Sciatic nerve (tissue), 2 donors: Measurements from ENCODE around the gene OR10H5. TPM values are rescaled to one million over a fixed set of nuclear protein-coding genes. Genes with fewer than 3 reads are reported as not detected.
A peak's percentile ranks its signal among the peaks of the same experiment; 100 is the strongest.
"Not testable (repeated sequence)": the region's sequence is repeated elsewhere in the genome, so short reads cannot be mapped to it uniquely, and the experiment has no call there.

Source experiments
- ATAC-seq: fragments of 200-7000 bp; cut with Tn5 transposase; one replicate; pipeline ENCODE4 v1.9.1; 2020; ENCODE audit warnings: mild to moderate bottlenecking, moderate library complexity
- DNase-seq: peaks from one replicate; pipeline ENCODE4 v3.0.0-alpha.2; 2020; ENCODE audit warnings: low spot score
- intact Hi-C: fragments of 100-400 bp; cut with DNase I; formaldehyde crosslinking; loops from one replicate; pipeline ENCODE4 v1.14.2; 2022
- total RNA-seq: library from RNA; stranded (reverse); fragmentation: NEBNext Ultra II Directional; extraction: Animal tissue kit (Norgen Biotek cat#: 25700); gene quantifications from one replicate; pipeline ENCODE4 v1.2.1, GENCODE V29; 2021
- donor health status: DM: no; HTN: no; CAD: no.
- donor health status: DM: no; HTN: no; CAD: no.

The OR10H5 gene
- total RNA-seq, 1 donor from 2014 or later: not detected

- ATAC-seq, DNase-seq, intact Hi-C loops: not testable (repeated sequence)
These were observed 6.8 kb downstream of the OR10H5 start for GRCh38 chr19:15794279-15794678.

GRCh38 chr19:15810335-15810734, 22.9 kb downstream of the OR10H5 start:
- intact Hi-C loops: no loop called here
- DNase-seq: no peak
- peak; percentile 53 for ATAC-seq

GRCh38 chr19:15811476-15811875, 24.0 kb downstream of the OR10H5 start:
- intact Hi-C loops: no loop called here
- no peak for ATAC-seq
- DNase-seq: no peak

GRCh38 chr19:15812060-15812722, 24.7 kb downstream of the OR10H5 start:
- intact Hi-C loops: no loop called here

GRCh38 chr19:15813916-15814315, 26.5 kb downstream of the OR10H5 start:
- intact Hi-C loops: no loop called here
- ATAC-seq (no peak), DNase-seq (no peak)

More at GRCh38 chr19:15812060-15812722, 24.7 kb downstream of the OR10H5 start:
- DNase-seq (no peak), ATAC-seq (no peak)

- DNase-seq (no peak), ATAC-seq (no peak)
- intact Hi-C loops: no loop called here
These were observed 27.8 kb downstream of the OR10H5 start, which contains the start of gene OR10H1 for GRCh38 chr19:15815306-15815705. Gene OR10H1, minus strand, starts transcription at chr19:15815664. Its CDS starts 7,627 bp downstream, at chr19:15808037.

GRCh38 chr19:15820646-15821045, 33.2 kb downstream of the OR10H5 start:
- DNase-seq: no peak
- intact Hi-C loops: no loop called here
- ATAC-seq: no peak

- intact Hi-C loops: no loop called here
- ATAC-seq: no peak
- DNase-seq: no peak
These were observed 38.3 kb downstream of the OR10H5 start for GRCh38 chr19:15825753-15826152.

- intact Hi-C loops: no loop called here
- ATAC-seq (no peak), DNase-seq (no peak)
These were observed 40.7 kb downstream of the OR10H5 start for GRCh38 chr19:15828121-15828610.

GRCh38 chr19:15828611-15829305, 41.3 kb downstream of the OR10H5 start:
- ATAC-seq, intact Hi-C loops, DNase-seq: not testable (repeated sequence)

- intact Hi-C loops: no loop called here
- ATAC-seq (no peak), DNase-seq (no peak)
These were observed 41.8 kb downstream of the OR10H5 start for GRCh38 chr19:15829306-15829698.

- DNase-seq: no peak
- intact Hi-C loops: no loop called here
These were observed 42.3 kb downstream of the OR10H5 start for GRCh38 chr19:15829786-15830185.

GRCh38 chr19:15831626-15832025, 44.2 kb downstream of the OR10H5 start:
- ATAC-seq (no peak), DNase-seq (no peak)
- intact Hi-C loops: no loop called here

More at GRCh38 chr19:15829786-15830185, 42.3 kb downstream of the OR10H5 start:
- no peak for ATAC-seq

GRCh38 chr19:15834232-15834631, 46.8 kb downstream of the OR10H5 start:
- DNase-seq, intact Hi-C loops, ATAC-seq: not testable (repeated sequence)

GRCh38 chr19:15835565-15836329, 48.3 kb downstream of the OR10H5 start:
- intact Hi-C loops, ATAC-seq, DNase-seq: not testable (repeated sequence)

- DNase-seq: peak; percentile 98
- peak; percentile 100 for ATAC-seq
- intact Hi-C loops: no loop called here
These were observed 49.1 kb downstream of the OR10H5 start for GRCh38 chr19:15836330-15837220.

- intact Hi-C loops: no loop called here
- ATAC-seq: peak; percentile 3
- no peak for DNase-seq
These were observed 49.8 kb downstream of the OR10H5 start for GRCh38 chr19:15837221-15837731.

- ATAC-seq (no peak), DNase-seq (no peak)
- intact Hi-C loops: no loop called here
These were observed 50.9 kb downstream of the OR10H5 start for GRCh38 chr19:15838351-15838750.
